Prostate gland (tissue), 2 donors: ENCODE data around the gene TNNI3. TPM values are rescaled to one million over a fixed set of nuclear protein-coding genes. Genes with fewer than 3 reads are reported as not detected.

Experiments
- DNase-seq: peaks from one replicate; pipeline ENCODE4 v3.0.0-alpha.2; 2019; ENCODE audit warnings: low spot score
- H3K27ac ChIP-seq, 2 donors: fragments of 200-600 bp; sonication (generic); 2 replicates each; pipeline ENCODE4 v1.5.1; 2017 to 2019
- H3K27me3 ChIP-seq: fragments of 200-600 bp; sonication (generic); replicated peaks from 2 replicates; pipeline ENCODE4 v1.5.1; 2019; ENCODE audit not compliant: insufficient read depth
- H3K36me3 ChIP-seq, 2 donors: fragments of 200-600 bp; sonication (generic); 1 replicate in 1 of 2; 2 replicates in 1 of 2; pipeline versions ENCODE4 v1.5.1 to v1.8.1; 2017 to 2019
- H3K4me1 ChIP-seq: fragments of 200-600 bp; sonication (generic); replicated peaks from 2 replicates; pipeline ENCODE4 v1.5.1; 2019
- H3K4me3 ChIP-seq, 2 donors: fragments of 200-600 bp; sonication (generic); 2 replicates each; pipeline ENCODE4 v1.5.1; 2017 to 2019
- H3K9me3 ChIP-seq: fragments of 200-600 bp; sonication (generic); 2 replicates; pipeline ENCODE4 v1.5.1; 2017
- CTCF ChIP-seq, 4 experiments: fragments of 200-600 bp in 2 of 4; fragments of 450-650 bp in 2 of 4; sonication (generic) in 2 of 4; IDR thresholded peaks; 1 replicate in 3 of 4; 2 replicates in 1 of 4; pipeline ENCODE4 v1.5.1; 2016 to 2019; ENCODE audit warnings: antibody characterized with exemption in 4 of 4, mild to moderate bottlenecking in 2 of 4, moderate library complexity in 2 of 4
- POLR2A ChIP-seq: fragments of 450-650 bp; IDR thresholded peaks from one replicate; pipeline ENCODE4 v1.6.1; 2016; ENCODE audit warnings: antibody characterized with exemption, mild to moderate bottlenecking
- POLR2AphosphoS5 ChIP-seq: sonication (generic); formaldehyde crosslinking; IDR thresholded peaks from one replicate; pipeline ENCODE4 v1.6.1; 2017; ENCODE audit warnings: antibody characterized with exemption
- WGBS: methylation state at CpG from one replicate; pipeline ENCODE4 v1.1.5; 2018; 5-methylcytosine and 5-hydroxymethylcytosine counted together
- intact Hi-C: fragments of 100-400 bp; cut with DNase I; formaldehyde crosslinking; loops from one replicate; pipeline ENCODE4 v1.14.2; 2022
- total RNA-seq, 2 donors: library from RNA; depleted of rRNA; stranded (reverse); fragments of >200 nt; gene quantifications; one replicate each; pipeline ENCODE4 v1.1.0, GENCODE V29; 2016

Gene TNNI3
- total RNA-seq, 2 donors from 2014 or later = 12.4 TPM; not detected in 1

GRCh38 chr19:55137915-55138314 is 19.6 kb downstream of the TNNI3 start:
- DNase-seq = no peak
- no peak overlapping the region for H3K4me3 ChIP-seq
- intact Hi-C loops = no loop called here
- no peaks in the 10 kb centered on the region for H3K9me3 ChIP-seq
- no peaks in the 10 kb centered on the region for H3K4me1 ChIP-seq
- TF ChIP-seq POLR2A (no peak), POLR2AphosphoS5 (no peak), CTCF (IDR thresholded peaks at IDR 0.05) (no peak)
- WGBS = 54% methylated on average over 9 of the region's 9 CpGs
- no peak overlapping the region for H3K27ac ChIP-seq
- H3K36me3 ChIP-seq = no peaks in the 10 kb centered on the region
- H3K27me3 ChIP-seq = peaks cover 19% of the 10 kb centered on the region

GRCh38 chr19:55136399-55137102 is 21.0 kb downstream of the TNNI3 start:
- intact Hi-C loops = no loop called here
- no peak overlapping the region for H3K27ac ChIP-seq
- no peaks in the 10 kb centered on the region for H3K9me3 ChIP-seq
- TF ChIP-seq CTCF (IDR thresholded peaks at IDR 0.05) (no peak), POLR2A (no peak), POLR2AphosphoS5 (no peak)
- WGBS = 80% methylated on average over 17 of the region's 17 CpGs
- no peaks in the 10 kb centered on the region for H3K36me3 ChIP-seq
- H3K27me3 ChIP-seq = peaks cover 7% of the 10 kb centered on the region
- no peaks in the 10 kb centered on the region for H3K4me1 ChIP-seq
- DNase-seq = no peak
- H3K4me3 ChIP-seq = no peak overlapping the region

- intact Hi-C loops = no loop called here
Observed at GRCh38 chr19:55134736-55135135, 22.8 kb downstream of the TNNI3 start.

GRCh38 chr19:55133639-55134444 is 23.7 kb downstream of the TNNI3 start:
- intact Hi-C loops = no loop called here

More at GRCh38 chr19:55134736-55135135, 22.8 kb downstream of the TNNI3 start:
- H3K4me1 ChIP-seq = no peaks in the 10 kb centered on the region
- peaks cover 6% of the 10 kb centered on the region for H3K27me3 ChIP-seq
- TF ChIP-seq POLR2A (no peak), POLR2AphosphoS5 (no peak), CTCF (IDR thresholded peaks at IDR 0.05) (no peak)
- no peak overlapping the region for H3K27ac ChIP-seq
- no peak overlapping the region for H3K4me3 ChIP-seq
- WGBS = 10% methylated on average over 2 of the region's 3 CpGs
- H3K9me3 ChIP-seq = no peaks in the 10 kb centered on the region
- no peak for DNase-seq
- H3K36me3 ChIP-seq = no peaks in the 10 kb centered on the region

More at GRCh38 chr19:55133639-55134444, 23.7 kb downstream of the TNNI3 start:
- Histone ChIP-seq H3K9me3 (no peaks in the 10 kb centered on the region), H3K36me3 (no peaks in the 10 kb centered on the region), H3K27me3 (peaks cover 6% of the 10 kb centered on the region), H3K27ac (no peak overlapping the region), H3K4me3 (no peak overlapping the region), H3K4me1 (no peaks in the 10 kb centered on the region)
- WGBS = 50% methylated on average over 25 of the region's 25 CpGs
- no peak for DNase-seq
- TF ChIP-seq POLR2AphosphoS5 = no peak
- TF ChIP-seq CTCF (IDR thresholded peaks at IDR 0.05) = no peak
- TF ChIP-seq POLR2A = no peak
